Measurements from ENCODE around the gene GPR119. TPM values are rescaled to one million over a fixed set of nuclear protein-coding genes. Genes with fewer than 3 reads are reported as not detected.
"Not testable (repeated sequence)": the region's sequence is repeated elsewhere in the genome, so short reads cannot be mapped to it uniquely, and the experiment has no call there.

GPR119 gene
- total RNA-seq, result not detected
- not detected for polyA plus RNA-seq
- long read RNA-seq, donor 1, result 0 reads
- long read RNA-seq, donor 2, result 0 reads
- long read RNA-seq, donor 3, result 0 reads
- long read RNA-seq, donor 4, result 0 reads
- long read RNA-seq, donor 5, result 0 reads
- long read RNA-seq, donor 6, result 0 reads
- long read RNA-seq, donor 7, result 0 reads
- long read RNA-seq, donor 8, result 0 reads
- long read RNA-seq, donor 9, result 0 reads
- long read RNA-seq, donor 10, result 0 reads

DNA sequence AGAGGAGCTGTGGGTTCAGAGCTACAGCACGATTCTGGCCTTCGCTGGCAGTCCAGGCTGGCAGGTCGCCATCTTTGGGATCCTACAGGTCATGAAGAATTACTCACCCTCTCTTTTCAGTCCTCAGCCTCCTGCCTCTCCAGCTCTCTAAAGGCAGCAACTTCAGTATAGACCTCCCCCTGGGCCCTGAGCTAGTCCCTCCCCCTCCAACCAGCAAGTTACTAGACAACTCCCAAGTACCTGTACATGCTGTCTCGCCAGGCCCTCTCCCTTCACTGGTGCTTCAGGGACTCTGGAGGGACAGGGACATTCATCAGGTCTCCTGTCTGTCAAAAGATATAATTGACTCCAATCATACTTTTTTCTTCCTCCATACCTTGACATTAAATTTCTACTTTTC, at the start of gene GPR119:
Gene GPR119 (minus strand): TSS at position 155 of the 400 bp plus-strand sequence. CDS start 227 bp downstream, outside the sequence.
- no peak for DNase-seq (ENCODE audit: low read depth in 6 of 9, low spot score in 9 of 9)
- H3K4me1 ChIP-seq (ENCODE audit: control insufficient read depth in 2 of 2, insufficient read depth in 2 of 2, low read length in 2 of 2), result no peaks in the 10 kb centered on the region
- H3K36me3 ChIP-seq (ENCODE audit: control insufficient read depth in 2 of 2, insufficient read depth in 2 of 2, low read length in 1 of 2), result no peaks in the 10 kb centered on the region
- 94% methylated on average over 4 of the region's 4 CpGs for WGBS
- H3K9me3 ChIP-seq (ENCODE audit: control insufficient read depth in 2 of 2, insufficient read depth in 1 of 2, low read length in 1 of 2), result no peaks in the 10 kb centered on the region
- no peak within 1 kb of the TSS for H3K27ac ChIP-seq (ENCODE audit: low read depth in 1 of 2, low read length in 1 of 2)
- no peak within 1 kb of the TSS for H3K4me3 ChIP-seq (ENCODE audit: low read length in 2 of 2)
- H3K27me3 ChIP-seq (ENCODE audit: control insufficient read depth in 2 of 2, insufficient read depth in 1 of 2, low read length in 1 of 2), result no peaks in the 10 kb centered on the region

DNA sequence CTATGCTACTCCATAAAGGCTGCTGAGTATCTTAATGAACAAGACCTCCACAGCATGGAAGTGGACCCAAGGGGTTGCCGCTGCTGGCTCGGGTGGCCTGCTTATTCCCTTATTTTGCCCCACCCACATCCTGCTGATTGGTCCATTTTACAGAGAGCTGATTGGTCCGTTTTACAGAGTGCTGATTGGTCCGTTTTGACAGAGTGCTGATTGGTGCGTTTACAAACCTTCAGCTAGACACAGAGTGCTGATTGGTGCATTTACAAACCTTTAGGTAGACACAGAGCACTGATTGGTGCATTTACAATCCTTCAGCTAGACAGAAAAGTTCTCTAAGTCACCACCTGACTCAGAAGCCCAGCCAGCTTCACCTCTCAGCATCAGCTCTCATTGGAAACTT, 43.8 kb upstream of the GPR119 start:
- 94% methylated on average over 5 of the region's 5 CpGs for WGBS
- H3K4me3 ChIP-seq (ENCODE audit: low read length in 2 of 2); H3K4me1 ChIP-seq (ENCODE audit: control insufficient read depth in 2 of 2, insufficient read depth in 2 of 2, low read length in 2 of 2); H3K27ac ChIP-seq (ENCODE audit: low read depth in 1 of 2, low read length in 1 of 2); H3K9me3 ChIP-seq (ENCODE audit: control insufficient read depth in 2 of 2, insufficient read depth in 1 of 2, low read length in 1 of 2); H3K27me3 ChIP-seq (ENCODE audit: control insufficient read depth in 2 of 2, insufficient read depth in 1 of 2, low read length in 1 of 2); H3K36me3 ChIP-seq (ENCODE audit: control insufficient read depth in 2 of 2, insufficient read depth in 2 of 2, low read length in 1 of 2); DNase-seq (ENCODE audit: low read depth in 6 of 9, low spot score in 9 of 9): not testable (repeated sequence)

DNA sequence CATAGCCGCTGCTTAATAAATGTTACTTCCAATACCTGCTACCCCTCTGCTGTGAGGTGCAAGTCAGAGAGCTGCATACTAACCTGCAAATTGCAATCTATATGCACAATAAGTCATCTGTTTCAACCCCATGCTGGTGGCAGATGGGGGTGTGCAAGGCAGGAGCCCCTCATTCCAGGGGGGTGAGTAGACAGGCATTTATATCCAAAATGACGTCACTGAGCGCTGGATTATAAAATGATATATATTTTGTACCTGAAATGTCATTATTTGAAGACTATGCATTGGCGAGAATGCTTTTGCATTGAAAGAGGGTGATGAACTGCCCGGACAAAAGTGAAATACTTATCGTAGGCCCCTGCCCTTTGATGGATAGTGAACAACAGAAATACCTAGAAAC, 41.1 kb upstream of the GPR119 start:
- no peaks in the 10 kb centered on the region for H3K4me1 ChIP-seq (ENCODE audit: control insufficient read depth in 2 of 2, insufficient read depth in 2 of 2, low read length in 2 of 2)
- peaks cover 0 to 3% of the 10 kb centered on the region in 2 donors for H3K9me3 ChIP-seq (ENCODE audit: control insufficient read depth in 2 of 2, insufficient read depth in 1 of 2, low read length in 1 of 2)
- H3K27ac ChIP-seq (ENCODE audit: low read depth in 1 of 2, low read length in 1 of 2), result no peak overlapping the region
- 98% methylated on average over 6 of the region's 6 CpGs for WGBS
- H3K36me3 ChIP-seq (ENCODE audit: control insufficient read depth in 2 of 2, insufficient read depth in 2 of 2, low read length in 1 of 2), result no peaks in the 10 kb centered on the region
- H3K4me3 ChIP-seq (ENCODE audit: low read length in 2 of 2), result no peak overlapping the region
- no peak for DNase-seq (ENCODE audit: low read depth in 6 of 9, low spot score in 9 of 9)
- no peaks in the 10 kb centered on the region for H3K27me3 ChIP-seq (ENCODE audit: control insufficient read depth in 2 of 2, insufficient read depth in 1 of 2, low read length in 1 of 2)

DNA sequence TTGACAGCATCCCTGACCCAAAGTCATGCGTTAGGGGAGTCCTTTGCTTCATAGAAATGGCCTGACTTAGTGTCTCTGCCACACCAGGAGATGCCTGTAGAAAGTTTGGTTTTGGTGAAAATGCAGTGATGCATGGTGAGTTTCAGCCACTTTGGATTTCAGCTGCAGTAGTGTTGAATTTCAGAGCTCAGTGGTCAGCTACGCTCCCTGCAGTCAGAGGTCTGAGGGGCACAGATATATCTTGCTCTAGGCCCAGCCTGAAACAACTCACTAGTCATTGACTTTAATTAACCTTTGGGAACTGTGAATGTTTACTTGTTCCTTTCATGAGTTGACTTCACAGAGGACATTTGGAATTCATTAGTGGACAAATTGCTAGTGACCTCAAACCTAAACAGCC, 33.8 kb upstream of the GPR119 start:
- Histone ChIP-seq H3K27me3 (ENCODE audit: control insufficient read depth in 2 of 2, insufficient read depth in 1 of 2, low read length in 1 of 2) (no peaks in the 10 kb centered on the region), H3K9me3 (ENCODE audit: control insufficient read depth in 2 of 2, insufficient read depth in 1 of 2, low read length in 1 of 2) (no peaks in the 10 kb centered on the region), H3K36me3 (ENCODE audit: control insufficient read depth in 2 of 2, insufficient read depth in 2 of 2, low read length in 1 of 2) (peaks cover 5 to 6% of the 10 kb centered on the region in 2 donors), H3K4me1 (ENCODE audit: control insufficient read depth in 2 of 2, insufficient read depth in 2 of 2, low read length in 2 of 2) (peaks cover 0 to 29% of the 10 kb centered on the region in 2 donors), H3K27ac (ENCODE audit: low read depth in 1 of 2, low read length in 1 of 2) (no peak overlapping the region), H3K4me3 (ENCODE audit: low read length in 2 of 2) (no peak overlapping the region)
- DNase-seq (ENCODE audit: low read depth in 6 of 9, low spot score in 9 of 9), result no peak
- WGBS, result 90% methylated on average over 2 of the region's 2 CpGs

DNA sequence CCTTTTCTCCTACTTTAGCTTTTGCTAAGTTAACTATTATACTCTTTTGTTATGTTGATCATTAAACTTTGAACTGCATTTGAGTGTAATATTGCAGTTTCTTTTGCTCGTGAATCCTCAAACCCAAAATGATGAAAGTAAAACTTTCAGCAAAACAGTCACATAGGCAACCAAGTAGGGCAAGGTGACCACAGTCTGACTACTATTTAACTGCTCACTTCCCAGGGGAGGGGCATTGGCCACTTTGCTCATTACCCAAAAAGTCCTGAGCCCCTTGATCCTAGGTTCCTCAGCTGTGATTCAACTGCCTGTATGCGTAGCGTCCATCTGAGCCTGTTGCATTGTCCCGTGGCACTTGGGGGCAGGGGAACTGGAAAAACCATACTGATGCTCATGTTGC, 33.3 kb upstream of the GPR119 start:
- WGBS, result 92% methylated on average over 4 of the region's 4 CpGs
- Histone ChIP-seq H3K9me3 (ENCODE audit: control insufficient read depth in 2 of 2, insufficient read depth in 1 of 2, low read length in 1 of 2) (no peaks in the 10 kb centered on the region), H3K36me3 (ENCODE audit: control insufficient read depth in 2 of 2, insufficient read depth in 2 of 2, low read length in 1 of 2) (peaks cover 8 to 10% of the 10 kb centered on the region in 2 donors)

DNA sequence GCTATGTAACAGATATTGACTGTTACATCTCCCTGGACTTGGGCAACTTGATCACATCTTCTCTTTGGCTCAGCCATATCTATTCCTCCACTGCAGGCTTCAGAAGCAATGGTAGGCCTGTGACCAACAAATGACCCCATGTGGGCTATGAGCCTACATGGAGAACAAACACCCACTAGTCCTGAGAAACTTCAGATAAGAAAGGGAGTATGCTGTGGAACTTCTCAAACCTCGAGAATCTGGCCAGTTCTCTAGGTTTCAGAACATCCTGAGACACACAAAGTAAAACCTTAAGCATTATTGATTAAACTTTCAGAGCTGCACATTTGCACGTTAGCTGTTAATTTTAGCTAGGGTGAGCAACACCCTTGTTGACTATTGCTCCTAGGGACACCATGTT, 32.6 kb upstream of the GPR119 start:
- Histone ChIP-seq H3K9me3 (ENCODE audit: control insufficient read depth in 2 of 2, insufficient read depth in 1 of 2, low read length in 1 of 2) (no peaks in the 10 kb centered on the region), H3K4me3 (ENCODE audit: low read length in 2 of 2) (no peak overlapping the region), H3K27ac (ENCODE audit: low read depth in 1 of 2, low read length in 1 of 2) (no peak overlapping the region), H3K36me3 (ENCODE audit: control insufficient read depth in 2 of 2, insufficient read depth in 2 of 2, low read length in 1 of 2) (peaks cover 8 to 12% of the 10 kb centered on the region in 2 donors), H3K4me1 (ENCODE audit: control insufficient read depth in 2 of 2, insufficient read depth in 2 of 2, low read length in 2 of 2) (peaks cover 0 to 29% of the 10 kb centered on the region in 2 donors), H3K27me3 (ENCODE audit: control insufficient read depth in 2 of 2, insufficient read depth in 1 of 2, low read length in 1 of 2) (no peaks in the 10 kb centered on the region)
- WGBS, result 95% methylated on average over 2 of the region's 2 CpGs
- no peak for DNase-seq (ENCODE audit: low read depth in 6 of 9, low spot score in 9 of 9)

More for the DNA sequence above, 33.3 kb upstream of the GPR119 start:
- Histone ChIP-seq H3K27ac (ENCODE audit: low read depth in 1 of 2, low read length in 1 of 2) (no peak overlapping the region), H3K4me1 (ENCODE audit: control insufficient read depth in 2 of 2, insufficient read depth in 2 of 2, low read length in 2 of 2) (peaks cover 0 to 29% of the 10 kb centered on the region in 2 donors), H3K4me3 (ENCODE audit: low read length in 2 of 2) (no peak overlapping the region), H3K27me3 (ENCODE audit: control insufficient read depth in 2 of 2, insufficient read depth in 1 of 2, low read length in 1 of 2) (no peaks in the 10 kb centered on the region)
- DNase-seq (ENCODE audit: low read depth in 6 of 9, low spot score in 9 of 9), result no peak

DNA sequence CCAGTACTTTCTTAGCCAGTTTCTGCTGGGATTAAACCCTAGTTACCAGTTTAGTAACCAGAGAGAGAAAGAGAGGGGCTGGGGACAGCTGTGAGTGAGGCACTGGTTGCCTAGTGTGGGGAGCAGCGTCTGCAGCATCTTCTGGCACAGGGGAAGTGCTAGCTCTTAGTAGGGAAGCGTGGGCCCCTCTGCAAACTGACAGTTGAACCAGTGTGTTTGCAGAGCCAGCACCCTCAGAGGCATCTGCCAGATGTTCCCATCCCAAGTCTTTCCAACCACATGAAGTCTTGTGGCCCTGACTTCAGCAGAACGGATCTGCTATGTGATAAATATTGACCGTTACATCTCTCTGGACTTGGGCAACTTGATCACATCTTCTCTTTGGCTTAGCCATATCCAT, 31.3 kb upstream of the GPR119 start:
- WGBS, result 81% methylated on average over 4 of the region's 4 CpGs
- no peaks in the 10 kb centered on the region for H3K9me3 ChIP-seq (ENCODE audit: control insufficient read depth in 2 of 2, insufficient read depth in 1 of 2, low read length in 1 of 2)
- peaks cover 12 to 18% of the 10 kb centered on the region in 2 donors for H3K36me3 ChIP-seq (ENCODE audit: control insufficient read depth in 2 of 2, insufficient read depth in 2 of 2, low read length in 1 of 2)
- H3K4me3 ChIP-seq (ENCODE audit: low read length in 2 of 2), result no peak overlapping the region
- H3K4me1 ChIP-seq (ENCODE audit: control insufficient read depth in 2 of 2, insufficient read depth in 2 of 2, low read length in 2 of 2), result peaks cover 0 to 29% of the 10 kb centered on the region in 2 donors
- DNase-seq (ENCODE audit: low read depth in 6 of 9, low spot score in 9 of 9), result peak in 1 of 9 donors; percentile 35
- no peaks in the 10 kb centered on the region for H3K27me3 ChIP-seq (ENCODE audit: control insufficient read depth in 2 of 2, insufficient read depth in 1 of 2, low read length in 1 of 2)
- peak overlapping the region in 1 of 2 donors; percentile 32 for H3K27ac ChIP-seq (ENCODE audit: low read depth in 1 of 2, low read length in 1 of 2)

DNA sequence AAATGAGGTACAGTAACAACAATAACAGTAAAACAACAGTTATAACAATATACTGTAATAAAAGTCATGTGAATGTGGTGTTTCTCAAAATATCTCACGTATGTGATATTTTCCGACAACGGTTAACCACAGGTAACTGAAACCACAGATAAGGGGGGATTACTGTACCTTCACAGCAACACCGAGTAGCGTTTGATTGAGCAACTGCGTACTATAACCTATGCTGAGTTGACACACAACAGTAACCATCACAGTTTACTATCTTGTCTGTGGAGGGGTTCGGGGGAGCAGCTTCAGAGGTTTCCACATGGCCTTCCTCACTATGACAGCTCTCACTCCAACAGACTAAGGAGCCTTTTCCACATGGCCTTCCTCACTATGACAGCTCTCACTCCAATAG, 29.7 kb upstream of the GPR119 start:
- peak in 1 of 9 donors; percentile 47 for DNase-seq (ENCODE audit: low read depth in 6 of 9, low spot score in 9 of 9)
- H3K9me3 ChIP-seq (ENCODE audit: control insufficient read depth in 2 of 2, insufficient read depth in 1 of 2, low read length in 1 of 2), result no peaks in the 10 kb centered on the region
- H3K4me3 ChIP-seq (ENCODE audit: low read length in 2 of 2), result no peak overlapping the region
- 85% methylated on average over 7 of the region's 7 CpGs for WGBS
- peaks cover 0 to 29% of the 10 kb centered on the region in 2 donors for H3K4me1 ChIP-seq (ENCODE audit: control insufficient read depth in 2 of 2, insufficient read depth in 2 of 2, low read length in 2 of 2)
- peaks cover 12 to 26% of the 10 kb centered on the region in 2 donors for H3K36me3 ChIP-seq (ENCODE audit: control insufficient read depth in 2 of 2, insufficient read depth in 2 of 2, low read length in 1 of 2)
- H3K27me3 ChIP-seq (ENCODE audit: control insufficient read depth in 2 of 2, insufficient read depth in 1 of 2, low read length in 1 of 2), result no peaks in the 10 kb centered on the region
- peak overlapping the region in 1 of 2 donors; percentile 12 for H3K27ac ChIP-seq (ENCODE audit: low read depth in 1 of 2, low read length in 1 of 2)

DNA sequence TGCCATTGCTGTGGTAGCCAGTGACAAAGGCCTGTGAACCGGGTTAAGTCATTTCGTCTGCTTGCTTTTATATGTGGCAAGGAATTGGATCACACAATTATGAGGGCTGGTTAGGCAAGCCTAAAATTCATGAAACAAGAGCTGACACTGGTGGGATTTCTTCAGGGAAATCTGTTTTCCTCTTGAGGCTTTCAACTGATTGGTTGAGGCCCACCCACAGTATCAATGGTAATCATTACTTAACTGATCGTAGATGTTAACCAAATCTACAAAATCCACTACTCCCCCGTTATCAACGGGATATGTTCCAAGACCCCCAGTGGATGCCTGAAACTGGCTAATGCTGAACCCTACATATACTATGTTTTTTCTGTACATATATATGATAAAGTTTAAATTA, 29.3 kb upstream of the GPR119 start:
- no peaks in the 10 kb centered on the region for H3K9me3 ChIP-seq (ENCODE audit: control insufficient read depth in 2 of 2, insufficient read depth in 1 of 2, low read length in 1 of 2)
- DNase-seq (ENCODE audit: low read depth in 6 of 9, low spot score in 9 of 9), result no peak
- H3K27me3 ChIP-seq (ENCODE audit: control insufficient read depth in 2 of 2, insufficient read depth in 1 of 2, low read length in 1 of 2), result no peaks in the 10 kb centered on the region
- H3K27ac ChIP-seq (ENCODE audit: low read depth in 1 of 2, low read length in 1 of 2), result no peak overlapping the region
- no peak overlapping the region for H3K4me3 ChIP-seq (ENCODE audit: low read length in 2 of 2)
- H3K4me1 ChIP-seq (ENCODE audit: control insufficient read depth in 2 of 2, insufficient read depth in 2 of 2, low read length in 2 of 2), result peaks cover 0 to 29% of the 10 kb centered on the region in 2 donors
- H3K36me3 ChIP-seq (ENCODE audit: control insufficient read depth in 2 of 2, insufficient read depth in 2 of 2, low read length in 1 of 2), result peaks cover 15 to 28% of the 10 kb centered on the region in 2 donors
- 98% methylated on average over 5 of the region's 5 CpGs for whole genome bisulfite sequencing

Measured in thymus (tissue), 14 donors.